Measurements from ENCODE around the gene BDKRB1.

BDKRB1 gene

GRCh38 chr14:96221841-96222240 is 34.2 kb upstream of the BDKRB1 start:
- no peak for DNase-seq (ENCODE audit: low spot score)
- no peak overlapping the region for H3K27ac ChIP-seq (replicated peaks; ENCODE audit: low read length)
- H2BK5ac ChIP-seq (ENCODE audit: low read length): no peak overlapping the region
- no peak overlapping the region for H3K18ac ChIP-seq (ENCODE audit: low read length)
- H4K91ac ChIP-seq (ENCODE audit: low read depth, low read length, poor library complexity): no peak overlapping the region
- WGBS, 2 donors (ENCODE audit: extremely low coverage in 2 of 2, insufficient read length in 2 of 2, insufficient replicate concordance in 1 of 2): no CpG with 5 or more reads among the region's 8 CpGs
- H3K4ac ChIP-seq (ENCODE audit: low read length): no peak overlapping the region
- no peak overlapping the region for H2BK120ac ChIP-seq (ENCODE audit: low read depth, low read length)
- no peak overlapping the region for H2BK12ac ChIP-seq (ENCODE audit: low read length)
- peaks cover 0 to 3% (median 0%) of the 10 kb centered on the region in 3 experiments for H3K27me3 ChIP-seq (ENCODE audit: control insufficient read depth in 3 of 3, insufficient read depth in 3 of 3, low read depth in 1 of 3, low read length in 3 of 3)
- no peaks in the 10 kb centered on the region for H3K9me3 ChIP-seq (replicated peaks in 1 of 2; ENCODE audit: control insufficient read depth in 2 of 2, insufficient read depth in 1 of 2, low read depth in 1 of 2, low read length in 2 of 2)
- no peak overlapping the region for H2BK15ac ChIP-seq (ENCODE audit: low read length)
- no peak overlapping the region for H4K8ac ChIP-seq (ENCODE audit: low read depth, low read length)
- H3K4me3 ChIP-seq (ENCODE audit: low read length in 2 of 2): no peak overlapping the region
- H3K4me1 ChIP-seq (ENCODE audit: control insufficient read depth in 2 of 2, insufficient read depth in 1 of 2, low read depth in 1 of 2, low read length in 2 of 2): peaks cover 0 to 3% of the 10 kb centered on the region in 2 donors
- H3K9ac ChIP-seq (ENCODE audit: low read depth, low read length, poor library complexity): no peak overlapping the region
- no peak overlapping the region for H2AK5ac ChIP-seq (ENCODE audit: low read depth, low read length)
- H3K36me3 ChIP-seq (replicated peaks in 1 of 2; ENCODE audit: control insufficient read depth in 2 of 2, insufficient read depth in 2 of 2, low read length in 2 of 2): no peaks in the 10 kb centered on the region
- H2AFZ ChIP-seq (ENCODE audit: low read length): no peak overlapping the region
- no peak overlapping the region for H3K14ac ChIP-seq (ENCODE audit: low read length)
- H3K23ac ChIP-seq (ENCODE audit: low read depth, low read length, poor library complexity): no peak overlapping the region
- H3K4me2 ChIP-seq (ENCODE audit: insufficient read depth, low read length, poor library complexity, severe bottlenecking): no peak overlapping the region
- H3K79me1 ChIP-seq (ENCODE audit: low read depth, low read length): no peaks in the 10 kb centered on the region

- H3K27ac ChIP-seq (replicated peaks; ENCODE audit: low read length): no peak overlapping the region
- no peaks in the 10 kb centered on the region for H3K27me3 ChIP-seq (ENCODE audit: control insufficient read depth in 3 of 3, insufficient read depth in 3 of 3, low read depth in 1 of 3, low read length in 3 of 3)
- DNase-seq (ENCODE audit: low spot score): no peak
- H3K4me2 ChIP-seq (ENCODE audit: insufficient read depth, low read length, poor library complexity, severe bottlenecking): no peak overlapping the region
- H2BK5ac ChIP-seq (ENCODE audit: low read length): no peak overlapping the region
- no peak overlapping the region for H4K8ac ChIP-seq (ENCODE audit: low read depth, low read length)
- H2AFZ ChIP-seq (ENCODE audit: low read length): no peak overlapping the region
- no peak overlapping the region for H3K4me3 ChIP-seq (ENCODE audit: low read length in 2 of 2)
- no peak overlapping the region for H3K9ac ChIP-seq (ENCODE audit: low read depth, low read length, poor library complexity)
- H2BK120ac ChIP-seq (ENCODE audit: low read depth, low read length): no peak overlapping the region
- H3K18ac ChIP-seq (ENCODE audit: low read length): no peak overlapping the region
- no peak overlapping the region for H3K4ac ChIP-seq (ENCODE audit: low read length)
- H2BK15ac ChIP-seq (ENCODE audit: low read length): no peak overlapping the region
- peaks cover 0 to 5% of the 10 kb centered on the region in 2 donors for H3K4me1 ChIP-seq (ENCODE audit: control insufficient read depth in 2 of 2, insufficient read depth in 1 of 2, low read depth in 1 of 2, low read length in 2 of 2)
- no peak overlapping the region for H2AK5ac ChIP-seq (ENCODE audit: low read depth, low read length)
- no peaks in the 10 kb centered on the region for H3K79me1 ChIP-seq (ENCODE audit: low read depth, low read length)
- H3K23ac ChIP-seq (ENCODE audit: low read depth, low read length, poor library complexity): no peak overlapping the region
- H3K9me3 ChIP-seq (replicated peaks in 1 of 2; ENCODE audit: control insufficient read depth in 2 of 2, insufficient read depth in 1 of 2, low read depth in 1 of 2, low read length in 2 of 2): peaks cover 0 to 5% of the 10 kb centered on the region in 2 donors
- WGBS, 2 donors (ENCODE audit: extremely low coverage in 2 of 2, insufficient read length in 2 of 2, insufficient replicate concordance in 1 of 2): no CpG with 5 or more reads among the region's 8 CpGs
- no peak overlapping the region for H3K14ac ChIP-seq (ENCODE audit: low read length)
- no peak overlapping the region for H4K91ac ChIP-seq (ENCODE audit: low read depth, low read length, poor library complexity)
- no peaks in the 10 kb centered on the region for H3K36me3 ChIP-seq (replicated peaks in 1 of 2; ENCODE audit: control insufficient read depth in 2 of 2, insufficient read depth in 2 of 2, low read length in 2 of 2)
- no peak overlapping the region for H2BK12ac ChIP-seq (ENCODE audit: low read length)
Measured at GRCh38 chr14:96224480-96225096, 31.4 kb upstream of the BDKRB1 start.

DNA sequence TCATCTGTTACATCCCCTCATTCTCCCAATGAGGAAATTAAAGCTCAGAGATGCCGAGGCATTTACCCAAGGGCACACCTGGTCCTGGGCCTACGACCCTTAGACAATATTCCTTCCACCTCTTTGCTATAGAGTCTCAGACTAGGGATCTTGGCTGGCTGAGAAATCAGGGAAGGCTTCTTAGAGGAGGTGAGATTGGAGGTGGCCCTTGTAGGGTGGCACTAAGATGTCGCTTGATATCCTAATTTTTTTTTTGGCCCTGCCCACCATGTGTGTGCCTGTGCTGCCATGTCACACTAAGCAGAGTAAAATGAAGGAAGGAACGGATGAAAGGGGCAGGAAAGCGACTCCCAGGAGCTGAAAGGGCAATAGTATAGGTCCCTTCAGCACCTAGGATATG is 30.8 kb upstream of the BDKRB1 start:
- no peak overlapping the region for H3K27ac ChIP-seq (replicated peaks; ENCODE audit: low read length)
- H3K23ac ChIP-seq (ENCODE audit: low read depth, low read length, poor library complexity): no peak overlapping the region
- WGBS, 2 donors (ENCODE audit: extremely low coverage in 2 of 2, insufficient read length in 2 of 2, insufficient replicate concordance in 1 of 2): no CpG with 5 or more reads among the region's 5 CpGs
- no peak overlapping the region for H4K91ac ChIP-seq (ENCODE audit: low read depth, low read length, poor library complexity)
- H4K8ac ChIP-seq (ENCODE audit: low read depth, low read length): no peak overlapping the region
- no peak overlapping the region for H3K4me3 ChIP-seq (ENCODE audit: low read length in 2 of 2)
- H3K27me3 ChIP-seq (ENCODE audit: control insufficient read depth in 3 of 3, insufficient read depth in 3 of 3, low read depth in 1 of 3, low read length in 3 of 3): no peaks in the 10 kb centered on the region
- no peak overlapping the region for H2AFZ ChIP-seq (ENCODE audit: low read length)
- H3K4me1 ChIP-seq (ENCODE audit: control insufficient read depth in 2 of 2, insufficient read depth in 1 of 2, low read depth in 1 of 2, low read length in 2 of 2): peaks cover 0 to 5% of the 10 kb centered on the region in 2 donors
- H3K79me1 ChIP-seq (ENCODE audit: low read depth, low read length): no peaks in the 10 kb centered on the region
- H2BK120ac ChIP-seq (ENCODE audit: low read depth, low read length): no peak overlapping the region
- no peak for DNase-seq (ENCODE audit: low spot score)
- peaks cover 0 to 5% of the 10 kb centered on the region in 2 donors for H3K9me3 ChIP-seq (replicated peaks in 1 of 2; ENCODE audit: control insufficient read depth in 2 of 2, insufficient read depth in 1 of 2, low read depth in 1 of 2, low read length in 2 of 2)
- H3K4me2 ChIP-seq (ENCODE audit: insufficient read depth, low read length, poor library complexity, severe bottlenecking): no peak overlapping the region
- no peak overlapping the region for H2AK5ac ChIP-seq (ENCODE audit: low read depth, low read length)
- H2BK5ac ChIP-seq (ENCODE audit: low read length): no peak overlapping the region
- no peak overlapping the region for H3K18ac ChIP-seq (ENCODE audit: low read length)
- no peaks in the 10 kb centered on the region for H3K36me3 ChIP-seq (replicated peaks in 1 of 2; ENCODE audit: control insufficient read depth in 2 of 2, insufficient read depth in 2 of 2, low read length in 2 of 2)
- no peak overlapping the region for H2BK15ac ChIP-seq (ENCODE audit: low read length)
- no peak overlapping the region for H3K4ac ChIP-seq (ENCODE audit: low read length)
- H2BK12ac ChIP-seq (ENCODE audit: low read length): no peak overlapping the region
- no peak overlapping the region for H3K9ac ChIP-seq (ENCODE audit: low read depth, low read length, poor library complexity)
- no peak overlapping the region for H3K14ac ChIP-seq (ENCODE audit: low read length)

DNA sequence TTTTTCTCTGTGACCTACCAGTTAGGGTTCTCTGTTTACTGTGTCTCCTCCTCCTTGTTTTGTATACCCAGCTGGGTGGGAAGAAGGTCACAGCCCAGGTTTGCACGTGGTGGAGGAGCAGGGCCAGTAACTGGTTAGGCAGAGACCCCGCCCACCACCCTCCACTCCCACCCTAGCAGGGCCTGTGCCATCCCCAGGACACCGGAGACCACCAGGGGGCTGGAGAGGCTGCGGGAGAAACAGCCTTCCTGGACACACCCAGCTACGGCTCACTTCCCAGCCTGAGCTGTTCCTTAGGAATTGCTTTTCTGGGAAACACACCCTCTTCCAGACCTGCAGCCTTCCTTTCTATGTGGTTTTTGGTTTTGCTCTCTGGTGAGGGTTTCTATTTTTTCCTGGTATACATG is 30.3 kb upstream of the BDKRB1 start:
- peaks cover 0 to 5% of the 10 kb centered on the region in 2 donors for H3K4me1 ChIP-seq (ENCODE audit: control insufficient read depth in 2 of 2, insufficient read depth in 1 of 2, low read depth in 1 of 2, low read length in 2 of 2)
- no peak overlapping the region for H4K91ac ChIP-seq (ENCODE audit: low read depth, low read length, poor library complexity)
- H3K9ac ChIP-seq (ENCODE audit: low read depth, low read length, poor library complexity): no peak overlapping the region
- no peak overlapping the region for H3K4me3 ChIP-seq (ENCODE audit: low read length in 2 of 2)
- no peak overlapping the region for H2BK12ac ChIP-seq (ENCODE audit: low read length)
- H2BK15ac ChIP-seq (ENCODE audit: low read length): no peak overlapping the region
- H3K79me1 ChIP-seq (ENCODE audit: low read depth, low read length): no peaks in the 10 kb centered on the region
- H3K27ac ChIP-seq (replicated peaks; ENCODE audit: low read length): no peak overlapping the region
- no peaks in the 10 kb centered on the region for H3K36me3 ChIP-seq (replicated peaks in 1 of 2; ENCODE audit: control insufficient read depth in 2 of 2, insufficient read depth in 2 of 2, low read length in 2 of 2)
- H3K4me2 ChIP-seq (ENCODE audit: insufficient read depth, low read length, poor library complexity, severe bottlenecking): no peak overlapping the region
- H3K23ac ChIP-seq (ENCODE audit: low read depth, low read length, poor library complexity): no peak overlapping the region
- H3K27me3 ChIP-seq (ENCODE audit: control insufficient read depth in 3 of 3, insufficient read depth in 3 of 3, low read depth in 1 of 3, low read length in 3 of 3): no peaks in the 10 kb centered on the region
- no peak overlapping the region for H2BK5ac ChIP-seq (ENCODE audit: low read length)
- no peak overlapping the region for H4K8ac ChIP-seq (ENCODE audit: low read depth, low read length)
- WGBS, 2 donors (ENCODE audit: extremely low coverage in 2 of 2, insufficient read length in 2 of 2, insufficient replicate concordance in 1 of 2): no CpG with 5 or more reads among the region's 5 CpGs
- H3K14ac ChIP-seq (ENCODE audit: low read length): no peak overlapping the region
- no peak overlapping the region for H2AK5ac ChIP-seq (ENCODE audit: low read depth, low read length)
- peaks cover 0 to 5% of the 10 kb centered on the region in 2 donors for H3K9me3 ChIP-seq (replicated peaks in 1 of 2; ENCODE audit: control insufficient read depth in 2 of 2, insufficient read depth in 1 of 2, low read depth in 1 of 2, low read length in 2 of 2)
- H2AFZ ChIP-seq (ENCODE audit: low read length): no peak overlapping the region
- H3K4ac ChIP-seq (ENCODE audit: low read length): no peak overlapping the region
- DNase-seq (ENCODE audit: low spot score): no peak
- no peak overlapping the region for H3K18ac ChIP-seq (ENCODE audit: low read length)
- H2BK120ac ChIP-seq (ENCODE audit: low read depth, low read length): no peak overlapping the region
